ENCODE data around the gene TRPM5. TPM values are rescaled to one million over a fixed set of nuclear protein-coding genes. Genes with fewer than 3 reads are reported as not detected.

TRPM5 gene
- total and polyA plus RNA-seq, 2 of the 4 experiments (the other 2 are of a cell fraction): not detected

GRCh38 chr11:2413742-2414579, 30.4 kb downstream of the TRPM5 start (continued):
- TF ChIP-seq FOS (IDR thresholded peaks at IDR 0.05; ENCODE audit: low read depth, low read length): no peak

DNA sequence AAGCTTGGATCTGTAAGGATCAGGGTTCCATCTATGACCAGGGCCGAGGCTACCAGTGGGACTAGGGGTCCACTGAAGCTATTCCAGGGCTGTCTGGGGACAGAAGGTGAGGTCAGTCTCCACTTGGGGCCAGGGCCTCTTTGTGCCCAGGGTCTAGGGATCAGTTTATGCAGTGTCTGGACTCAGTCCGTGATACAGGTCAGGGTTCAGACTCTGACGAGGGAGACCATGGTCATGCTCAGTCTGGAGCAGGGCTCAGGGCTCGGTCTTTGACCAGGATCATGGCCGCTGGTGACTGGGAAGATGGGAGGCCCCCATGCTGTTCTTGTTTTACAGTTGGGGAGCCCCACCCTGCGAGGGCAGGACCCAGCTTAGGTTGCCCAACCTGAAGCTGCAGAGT, 32.0 kb downstream of the TRPM5 start:
- DNase-seq: no peak
- H2BK5ac ChIP-seq (ENCODE audit: low read depth, low read length, poor library complexity, severe bottlenecking): no peak overlapping the region
- no peak overlapping the region for H2BK20ac ChIP-seq (ENCODE audit: low read depth, low read length)
- 78% methylated on average over 3 of the region's 6 CpGs; no CpG with 5 or more reads in 1 of the 2 experiments for WGBS, 2 experiments (ENCODE audit: extremely low coverage in 2 of 2, insufficient read length in 1 of 2)
- intact Hi-C loops (cut with micrococcal nuclease) (no loop called here), dilution Hi-C loops (cut with HindIII; ENCODE audit: low sequenced_read_pairs, unreplicated experiment) (no loop called here), in situ Hi-C loops (cut with MboI; ENCODE audit: low sequenced_read_pairs) (no loop called here)
- H3K9ac ChIP-seq (ENCODE audit: low read depth, low read length): no peak overlapping the region
- H4K8ac ChIP-seq (ENCODE audit: low read depth in 2 of 2, low read length in 2 of 2): no peak overlapping the region
- no peaks in the 10 kb centered on the region for H3K79me1 ChIP-seq (ENCODE audit: low read depth in 1 of 2, low read length in 2 of 2)
- H2AK5ac ChIP-seq (ENCODE audit: low read depth, low read length): no peak overlapping the region
- BruUV-seq (replicated peaks): no TSS peak
- CTCF ChIA-PET: interaction anchor here (1.6 kb wide), 1 partner anchor 107 kb away, joined by 6 read pairs; no protein-coding TSS in a partner anchor
- H2BK15ac ChIP-seq (ENCODE audit: low read depth, low read length): no peak overlapping the region
- no peaks in the 10 kb centered on the region for H3K9me3 ChIP-seq (ENCODE audit: control insufficient read depth, insufficient read depth, low read length)
- H2AFZ ChIP-seq (replicated peaks; ENCODE audit: low read length, poor library complexity): no peak overlapping the region
- no peak overlapping the region for H2BK120ac ChIP-seq (ENCODE audit: low read depth, low read length)
- no peaks in the 10 kb centered on the region for H3K36me3 ChIP-seq (ENCODE audit: control insufficient read depth, insufficient read depth, low read length)
- H2AK9ac ChIP-seq (replicated peaks; ENCODE audit: low read depth, low read length, poor library complexity): no peak overlapping the region
- H4K5ac ChIP-seq (ENCODE audit: low read depth, low read length): no peak overlapping the region
- H3K14ac ChIP-seq (replicated peaks; ENCODE audit: low read depth, low read length): no peak overlapping the region
- peaks cover 21% of the 10 kb centered on the region for H3K27me3 ChIP-seq (ENCODE audit: control insufficient read depth, insufficient read depth, low read length)
- H3K4me1 ChIP-seq (ENCODE audit: control insufficient read depth, insufficient read depth, low read length): no peaks in the 10 kb centered on the region
- no peak overlapping the region for H3K56ac ChIP-seq (ENCODE audit: extremely low read depth, insufficient read depth, low read length)
- H3K23ac ChIP-seq (ENCODE audit: low read depth, low read length): no peak overlapping the region
- H3K27ac ChIP-seq (ENCODE audit: insufficient read depth, low read length): no peak overlapping the region
- H3K4me3 ChIP-seq (ENCODE audit: insufficient read depth, low read depth, low read length): no peak overlapping the region
- no peak overlapping the region for H4K91ac ChIP-seq (ENCODE audit: insufficient read depth, low read depth, low read length)
- no peak overlapping the region for H3K4me2 ChIP-seq (ENCODE audit: low read depth, low read length)
- ATAC-seq (ENCODE audit: low read depth): no peak
- no peaks in the 10 kb centered on the region for H3K9me1 ChIP-seq (ENCODE audit: insufficient read depth, low read length)
- POLR2A ChIA-PET (ENCODE audit: unreplicated experiment): no interaction called here
- no peak overlapping the region for H3K18ac ChIP-seq (ENCODE audit: low read depth, low read length)
- H3K4ac ChIP-seq (ENCODE audit: low read depth, low read length): no peak overlapping the region
- H4K20me1 ChIP-seq (ENCODE audit: insufficient read depth, low read length): no peaks in the 10 kb centered on the region
- TF ChIP-seq MAFK (IDR thresholded peaks at IDR 0.05; ENCODE audit: low read depth, low read length): no peak
- TF ChIP-seq RFX5 (IDR thresholded peaks at IDR 0.05; ENCODE audit: low read depth, low read length): no peak
- TF ChIP-seq, protein P1, sequence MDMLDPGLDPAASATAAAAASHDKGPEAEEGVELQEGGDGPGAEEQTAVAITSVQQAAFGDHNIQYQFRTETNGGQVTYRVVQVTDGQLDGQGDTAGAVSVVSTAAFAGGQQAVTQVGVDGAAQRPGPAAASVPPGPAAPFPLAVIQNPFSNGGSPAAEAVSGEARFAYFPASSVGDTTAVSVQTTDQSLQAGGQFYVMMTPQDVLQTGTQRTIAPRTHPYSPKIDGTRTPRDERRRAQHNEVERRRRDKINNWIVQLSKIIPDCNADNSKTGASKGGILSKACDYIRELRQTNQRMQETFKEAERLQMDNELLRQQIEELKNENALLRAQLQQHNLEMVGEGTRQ (IDR thresholded peaks at IDR 0.05; ENCODE audit: low read depth, low read length): no peak
- no peak for TF ChIP-seq SMC3 (IDR thresholded peaks at IDR 0.05; ENCODE audit: low read depth, low read length)
- TF ChIP-seq FOS (IDR thresholded peaks at IDR 0.05; ENCODE audit: low read depth, low read length): no peak
- no peak for TF ChIP-seq CTCF (conservative IDR thresholded peaks at IDR 0.05; ENCODE audit: low read depth, low read length)
- no peak for TF ChIP-seq BHLHE40 (IDR thresholded peaks at IDR 0.05; ENCODE audit: low read depth, low read length)
- no peak for TF ChIP-seq NFE2L2 (IDR thresholded peaks at IDR 0.05; ENCODE audit: low read depth, low read length)
- no peak for TF ChIP-seq MXI1 (IDR thresholded peaks at IDR 0.05; ENCODE audit: borderline replicate concordance, low read depth, low read length)
- TF ChIP-seq RCOR1 (IDR thresholded peaks at IDR 0.05; ENCODE audit: insufficient replicate concordance, low read length): no peak
- no peak for TF ChIP-seq POLR2A (IDR thresholded peaks at IDR 0.05; ENCODE audit: low read depth, low read length)
- no peak for TF ChIP-seq MAZ (IDR thresholded peaks at IDR 0.05; ENCODE audit: borderline replicate concordance, low read depth, low read length)
- TF ChIP-seq RAD21 (IDR thresholded peaks at IDR 0.05; ENCODE audit: low read length): no peak
- no peak for TF ChIP-seq CEBPB (IDR thresholded peaks at IDR 0.05; ENCODE audit: low read depth, low read length)
